CD4-positive, alpha-beta T cell treated with Interleukin-15 for 4 hours (primary cell): ENCODE data around the gene ATL3.
"Not testable (repeated sequence)": the region's sequence is repeated elsewhere in the genome, so short reads cannot be mapped to it uniquely, and the experiment has no call there.

Source experiments
- DNase-seq: peaks from one replicate; pipeline ENCODE4 v3.0.0-alpha.2; 2020; ENCODE audit warnings: low spot score

ATL3 gene

GRCh38 chr11:63681321-63682065, 10.3 kb upstream of the ATL3 start, which contains the start of gene RTN3:
RTN3 (plus strand) TSS chr11:63681500; CDS start chr11:63681637, 137 bp downstream.
- DNase-seq = peak; percentile 99

DNA sequence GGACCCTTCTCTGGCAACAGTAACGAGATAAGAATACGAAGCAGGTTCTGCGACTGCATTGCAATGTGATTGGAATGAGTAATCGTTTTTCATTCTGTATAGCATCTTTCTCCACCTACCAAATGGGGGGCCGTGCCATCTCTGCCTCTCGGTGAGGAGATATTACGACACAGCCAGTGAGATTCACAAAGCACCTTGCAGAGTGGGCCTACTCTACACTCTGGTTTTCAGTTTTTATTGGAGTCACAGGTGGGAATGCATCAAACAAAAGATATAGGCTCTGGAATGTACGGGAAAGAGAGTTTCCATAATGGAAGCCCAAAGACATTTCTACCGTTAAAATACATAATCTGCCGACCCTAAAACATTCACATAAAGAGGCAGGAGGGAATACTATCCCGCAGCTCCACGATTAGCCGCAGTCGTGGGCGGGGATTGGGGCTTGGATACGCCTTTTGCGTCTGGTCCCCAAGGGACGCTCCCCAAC, 9.7 kb upstream of the ATL3 start:
- no peak for DNase-seq

GRCh38 chr11:63673579-63673978, 2.4 kb upstream of the ATL3 start:
- no peak for DNase-seq

DNA sequence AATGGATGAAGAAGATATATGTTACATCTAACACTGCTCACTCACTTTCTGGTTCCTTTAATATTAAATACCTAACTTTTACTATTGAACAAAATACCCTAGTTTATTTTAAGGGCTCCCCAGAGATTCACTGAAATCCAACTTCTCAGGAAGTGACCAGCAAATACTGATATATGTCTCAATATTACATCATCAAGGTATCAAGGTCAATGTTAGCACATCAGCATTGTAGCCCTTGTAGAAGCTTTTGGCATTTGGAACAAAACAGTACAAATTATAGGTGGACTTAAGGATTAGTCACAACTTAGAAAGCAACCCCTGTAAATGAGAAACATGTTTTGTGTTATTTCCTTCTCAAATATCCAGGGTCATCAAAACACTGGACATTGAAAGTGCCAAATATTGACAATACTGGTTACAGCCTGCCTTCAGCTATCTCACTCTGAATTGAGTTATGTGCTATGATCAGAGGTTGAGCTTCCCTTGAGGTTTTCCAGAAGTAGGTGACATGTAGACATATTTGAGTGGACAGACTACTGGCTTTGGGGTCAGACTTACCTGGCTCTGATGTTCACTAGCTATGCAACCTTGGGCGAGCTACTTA, 1.9 kb upstream of the ATL3 start:
- no peak for DNase-seq

GRCh38 chr11:63672156-63672463, 934 bp upstream of the ATL3 start:
- DNase-seq = no peak

- peak; percentile 44 for DNase-seq
Observed at GRCh38 chr11:63670433-63671321, 499 bp downstream of the ATL3 start.

DNA sequence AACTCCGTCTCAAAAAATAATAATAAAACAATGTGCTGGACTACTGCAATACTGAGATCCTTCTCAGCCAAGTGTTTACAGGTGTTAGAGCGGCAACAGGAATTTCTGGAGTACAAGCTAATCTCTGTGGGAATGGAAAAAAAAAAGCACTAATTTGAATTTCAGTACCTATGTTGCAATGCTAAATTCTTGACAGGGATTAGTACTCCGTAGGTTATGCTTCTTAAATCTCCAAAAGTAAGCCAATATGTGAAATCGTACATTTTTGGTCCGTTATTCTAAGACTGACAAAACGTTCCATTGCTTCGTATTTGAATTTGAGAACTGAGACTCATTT, 1.1 kb downstream of the ATL3 start:
- no peak for DNase-seq

GRCh38 chr11:63667995-63668795, 3.0 kb downstream of the ATL3 start:
- no peak for DNase-seq

- no peak for DNase-seq
Observed at GRCh38 chr11:63666874-63667273, 4.3 kb downstream of the ATL3 start.

DNA sequence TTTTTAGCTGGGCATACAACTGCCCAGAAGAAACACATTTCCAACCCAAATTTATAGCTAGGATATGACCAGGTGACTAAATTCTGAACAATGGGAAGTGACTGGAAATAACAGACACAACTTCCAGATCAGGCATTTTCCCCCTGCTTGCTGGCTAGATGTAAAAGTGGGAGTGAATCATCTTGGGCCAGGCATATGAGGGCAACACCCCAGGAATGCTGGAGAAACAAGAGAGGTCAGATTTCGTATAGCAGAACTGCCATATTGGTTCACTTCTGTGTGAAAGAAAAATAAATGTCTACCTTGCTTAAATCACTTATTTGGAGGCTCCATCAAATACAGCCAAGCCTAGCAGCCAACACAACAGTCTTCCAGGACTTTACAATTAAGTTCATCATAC, 7.4 kb downstream of the ATL3 start:
- DNase-seq = no peak

DNA sequence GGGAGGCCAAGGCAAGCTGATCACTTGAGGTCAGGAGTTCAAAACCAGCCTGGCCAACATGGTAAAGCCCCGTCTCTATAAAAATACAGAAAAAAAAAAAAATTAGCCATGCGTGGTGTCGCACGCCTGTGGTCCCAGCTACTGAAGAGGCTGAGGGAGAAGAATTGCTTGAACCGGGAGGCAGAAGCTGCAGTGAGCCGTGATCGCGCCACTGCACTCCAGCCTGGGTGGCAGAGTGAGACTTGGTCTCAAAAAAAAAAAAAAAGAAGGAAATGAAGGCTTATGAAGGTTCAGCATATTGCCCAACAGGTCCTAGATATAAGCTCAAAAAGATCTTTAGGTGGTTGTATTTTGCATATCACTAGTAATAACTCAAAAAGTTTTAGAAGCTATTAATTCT, 10.2 kb downstream of the ATL3 start:
- no peak for DNase-seq

DNA sequence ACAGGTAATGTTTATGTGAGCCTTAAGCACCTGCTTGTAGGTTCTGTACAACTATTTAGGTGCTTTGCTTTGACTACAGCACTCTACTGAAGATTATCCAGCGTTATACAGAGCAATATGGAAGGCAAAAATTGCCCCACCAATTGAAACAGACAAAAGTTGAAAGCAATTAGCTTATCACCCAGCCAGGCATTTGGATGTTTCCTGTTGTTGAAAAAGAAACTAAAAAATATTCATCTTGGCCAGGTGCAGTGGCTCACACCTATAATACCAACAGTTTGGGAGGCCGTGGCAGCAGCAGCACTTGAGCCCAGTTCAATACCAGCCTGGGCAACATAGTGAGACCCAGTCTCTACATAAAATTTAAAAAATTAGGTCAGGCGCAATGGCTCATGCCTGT, 18.5 kb downstream of the ATL3 start:
- DNase-seq = no peak

GRCh38 chr11:63643205-63643604, 28.0 kb downstream of the ATL3 start:
- DNase-seq = no peak

DNA sequence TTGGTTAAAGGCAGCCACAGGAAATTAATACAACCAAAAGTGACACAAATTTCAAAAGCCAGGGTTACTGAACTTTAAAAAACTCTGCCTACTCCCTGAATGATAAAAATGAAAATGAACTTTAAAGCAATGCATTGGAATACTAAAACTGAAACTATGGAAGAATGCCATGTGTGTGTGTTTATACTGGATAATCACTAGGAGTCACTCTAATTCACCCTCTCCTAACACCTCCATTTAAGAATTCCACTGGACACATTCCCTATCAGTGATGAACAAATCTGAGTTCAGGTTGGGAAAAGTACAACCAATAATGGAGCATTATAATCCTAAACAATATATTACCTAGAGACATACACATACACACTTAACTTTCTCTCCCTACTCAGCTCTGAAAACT, 29.4 kb downstream of the ATL3 start:
- no peak for DNase-seq

- DNase-seq = peak; percentile 23
Observed at GRCh38 chr11:63639199-63639832, 31.9 kb downstream of the ATL3 start.

- not testable (repeated sequence) for DNase-seq
Observed at GRCh38 chr11:63638436-63638835, 32.7 kb downstream of the ATL3 start.

DNA sequence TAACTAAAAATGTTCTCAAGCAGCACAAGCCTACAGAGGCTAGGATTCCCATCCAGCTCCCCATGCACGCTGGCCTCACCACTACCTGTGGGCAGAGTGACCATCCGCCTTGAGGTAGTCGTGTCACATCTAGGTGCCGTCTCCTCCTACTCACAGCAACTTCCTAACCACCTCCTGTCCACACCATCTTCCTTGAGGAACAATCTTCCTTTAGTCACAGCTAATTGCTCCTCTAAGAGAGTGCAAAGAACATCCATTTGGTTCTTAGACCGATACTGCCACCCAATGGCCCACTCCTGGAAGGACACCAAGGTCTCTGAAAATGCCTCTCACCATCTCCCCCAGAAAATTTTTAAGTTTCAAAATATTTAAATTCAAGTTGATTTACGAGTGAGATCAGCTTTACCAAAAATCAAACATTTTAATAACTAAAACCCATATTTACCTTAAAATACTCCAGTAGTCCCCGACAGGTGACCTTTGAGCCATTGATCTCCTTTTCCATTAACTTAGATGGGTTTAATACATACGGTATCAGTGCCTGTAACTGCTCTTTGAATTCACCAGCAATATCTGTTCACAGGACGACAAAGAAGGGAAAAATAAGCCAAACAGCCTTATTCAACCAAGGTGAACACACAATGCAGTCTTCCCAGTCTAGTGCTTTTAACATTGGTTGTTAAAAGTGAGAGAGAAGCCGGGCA, 35.3 kb downstream of the ATL3 start:
- DNase-seq = peak; percentile 74

DNA sequence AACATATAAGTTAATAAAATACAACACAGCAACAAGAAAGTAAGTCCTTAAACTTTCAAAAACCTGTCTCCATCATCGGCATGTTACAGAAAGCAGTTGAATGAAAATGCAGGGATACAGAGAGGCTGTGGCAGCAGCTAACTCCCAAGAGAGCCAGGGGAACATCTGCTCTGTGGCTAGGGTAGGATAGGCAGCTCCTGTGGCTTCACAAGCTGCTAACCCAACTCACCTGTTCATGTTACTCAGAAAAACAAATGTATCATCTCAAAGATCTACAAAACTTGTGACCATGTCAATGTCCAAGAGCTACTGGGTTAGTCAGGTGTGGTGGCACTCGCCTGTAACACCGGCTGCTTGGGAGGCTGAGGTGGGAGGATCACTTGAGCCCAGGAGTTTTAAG, 41.8 kb downstream of the ATL3 start:
- no peak for DNase-seq

DNA sequence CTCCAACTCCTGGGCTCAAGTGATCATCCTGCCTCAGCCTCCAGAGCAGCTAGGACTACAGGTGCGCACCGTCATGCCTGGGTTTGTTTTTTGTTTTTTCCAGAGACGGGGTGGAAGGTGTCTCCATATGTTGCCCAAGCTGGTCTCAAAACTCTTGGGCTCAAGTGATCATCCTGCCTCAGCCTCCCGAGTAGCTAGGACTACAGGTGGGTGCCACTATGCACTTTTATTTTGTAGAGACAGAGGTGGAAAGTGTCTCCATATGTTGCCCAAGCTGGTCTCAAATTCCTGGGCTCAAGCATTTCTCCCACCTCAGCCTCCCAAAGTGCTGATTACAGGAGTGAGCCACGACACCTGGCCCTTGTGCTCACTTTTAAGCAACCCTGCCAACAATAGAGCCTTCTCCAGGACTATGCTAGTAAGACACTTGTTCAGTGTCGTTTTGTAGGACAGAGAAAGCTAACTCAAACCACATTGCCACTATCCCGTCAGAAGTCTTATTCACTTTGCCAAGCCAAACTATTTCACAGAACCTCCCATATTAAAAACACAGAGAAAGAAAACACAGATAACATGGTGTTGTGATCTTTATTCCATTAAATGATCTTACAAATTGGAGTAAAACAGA, 47.5 kb downstream of the ATL3 start:
- no peak for DNase-seq

GRCh38 chr11:63622323-63622722, 48.9 kb downstream of the ATL3 start:
- no peak for DNase-seq

DNA sequence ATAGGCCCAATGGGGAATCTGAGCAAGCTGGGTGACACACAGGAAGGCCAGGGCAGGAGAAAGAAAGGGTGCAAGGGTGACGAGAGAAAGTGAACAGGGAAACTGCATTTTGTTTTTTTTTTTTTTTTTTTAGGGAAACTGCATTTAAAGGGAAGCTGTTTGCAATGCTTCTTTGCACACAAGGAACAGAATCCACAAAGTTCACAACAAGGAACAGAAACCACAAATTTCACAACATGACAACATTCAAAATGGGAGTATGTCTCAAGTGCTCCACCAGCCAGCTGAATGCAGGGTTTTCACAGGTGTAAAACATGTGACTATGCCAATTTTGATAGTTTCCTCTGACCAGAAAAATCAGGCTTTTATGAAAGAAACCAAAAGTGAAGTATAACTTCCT, 50.1 kb downstream of the ATL3 start:
- no peak for DNase-seq
